Measurements from ENCODE around the gene WNT1.
A peak's percentile ranks its signal among the peaks of the same experiment; 100 is the strongest.

Gene WNT1

GRCh38 chr12:49012739-49013138 is 34.6 kb downstream of the WNT1 start:
- no peak for DNase-seq

DNA sequence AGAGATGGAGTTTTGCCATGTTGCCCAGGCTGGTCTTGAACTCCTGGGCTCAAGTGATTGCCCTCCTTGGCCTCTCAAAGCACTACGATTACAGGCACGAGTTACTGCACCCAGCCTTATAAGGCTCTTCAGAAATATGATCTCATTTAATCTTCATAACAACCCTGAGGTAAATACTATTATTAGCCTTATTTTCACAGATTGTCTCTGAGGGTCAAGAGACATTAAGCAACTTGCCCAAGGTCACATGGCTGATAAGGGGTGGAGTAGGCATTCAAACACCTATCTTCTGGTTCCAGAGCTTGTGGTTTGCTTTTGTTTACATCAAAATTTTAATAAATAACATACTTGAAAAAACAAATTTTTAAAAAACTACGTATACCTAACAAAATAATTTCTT is 35.3 kb downstream of the WNT1 start:
- no peak for DNase-seq

DNA sequence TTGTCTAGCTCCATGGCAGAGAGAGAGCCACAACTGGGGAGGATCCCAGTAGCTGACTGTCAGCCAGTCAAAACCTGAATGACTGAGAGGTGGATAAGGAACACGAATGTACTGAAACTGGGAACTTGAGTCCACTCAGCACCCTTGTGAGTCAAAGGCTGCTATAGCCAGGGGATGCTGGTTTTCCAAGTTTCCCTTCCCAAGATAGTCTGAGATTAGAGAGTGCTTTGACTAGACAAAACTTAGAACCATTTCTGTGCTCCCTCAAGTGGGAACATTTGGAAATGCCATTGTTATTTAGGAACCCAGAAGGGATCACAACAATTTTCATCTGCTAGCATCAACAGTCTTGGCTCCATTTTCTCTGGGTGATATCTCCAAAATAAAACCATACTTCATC is 36.4 kb downstream of the WNT1 start:
- no peak for DNase-seq

GRCh38 chr12:49015196-49015595 is 37.1 kb downstream of the WNT1 start:
- DNase-seq: no peak

DNA sequence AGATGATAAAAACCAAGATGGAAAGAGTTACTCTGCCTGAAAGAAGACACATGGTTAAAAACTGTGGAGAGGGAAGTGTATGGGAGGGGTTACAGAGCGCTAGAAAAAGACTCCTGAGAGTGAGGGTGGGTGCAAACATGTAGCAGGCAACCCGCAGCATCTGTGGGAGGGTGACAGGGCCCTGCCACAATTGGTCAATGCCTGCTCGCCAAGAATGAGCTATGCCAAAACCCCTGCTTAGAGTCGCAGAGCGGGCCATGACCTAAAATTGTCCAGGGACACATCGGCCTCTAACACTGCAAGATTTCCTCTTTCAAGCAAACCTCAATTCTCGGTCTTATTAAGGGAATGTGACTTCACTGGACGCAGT is 39.8 kb downstream of the WNT1 start:
- peak; percentile 43 for DNase-seq

GRCh38 chr12:49018261-49019119 is 40.4 kb downstream of the WNT1 start, which contains the start of gene PRKAG1:
Gene PRKAG1 (minus strand): TSS chr12:49018776. CDS start chr12:49018740, 36 bp downstream.
- DNase-seq: peak; percentile 87

DNA sequence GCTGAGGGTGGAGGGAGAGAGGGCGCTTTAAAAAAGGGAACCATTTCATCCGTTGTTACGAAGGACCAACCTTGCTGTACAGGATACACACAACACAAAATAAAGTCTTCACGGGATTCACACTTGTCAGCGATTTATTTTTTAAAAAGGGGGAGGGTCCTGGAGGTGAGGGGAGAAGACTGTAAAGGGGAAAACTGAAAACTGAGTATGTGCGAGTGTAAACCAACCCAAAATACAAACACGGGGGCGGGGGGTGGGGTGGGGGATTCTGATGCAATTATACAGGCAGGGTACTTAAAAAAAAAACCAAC is 41.0 kb downstream of the WNT1 start:
- DNase-seq: no peak

GRCh38 chr12:49019443-49020324 is 41.6 kb downstream of the WNT1 start:
- DNase-seq: no peak

DNA sequence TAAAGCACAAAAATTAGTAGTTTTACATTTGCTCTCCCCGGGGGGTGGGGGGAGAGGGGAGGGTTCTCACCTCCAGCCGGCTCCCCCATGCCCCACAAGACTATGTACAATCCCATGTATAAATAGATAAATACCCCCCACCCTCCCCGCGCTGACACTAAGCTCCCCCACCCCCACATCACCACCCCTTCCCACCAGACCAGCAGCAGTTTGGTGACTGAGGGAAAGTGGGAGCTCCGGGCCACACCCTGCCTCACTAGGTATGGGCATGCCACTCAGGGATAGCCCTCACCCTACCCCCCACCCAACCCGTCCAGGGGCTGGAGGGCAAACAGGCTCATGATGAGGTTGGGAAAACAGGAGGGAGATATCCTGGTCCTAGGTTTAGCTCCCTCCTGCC is 42.3 kb downstream of the WNT1 start:
- no peak for DNase-seq

- no peak for DNase-seq
Observed at GRCh38 chr12:49021292-49021915, 43.3 kb downstream of the WNT1 start.

DNA sequence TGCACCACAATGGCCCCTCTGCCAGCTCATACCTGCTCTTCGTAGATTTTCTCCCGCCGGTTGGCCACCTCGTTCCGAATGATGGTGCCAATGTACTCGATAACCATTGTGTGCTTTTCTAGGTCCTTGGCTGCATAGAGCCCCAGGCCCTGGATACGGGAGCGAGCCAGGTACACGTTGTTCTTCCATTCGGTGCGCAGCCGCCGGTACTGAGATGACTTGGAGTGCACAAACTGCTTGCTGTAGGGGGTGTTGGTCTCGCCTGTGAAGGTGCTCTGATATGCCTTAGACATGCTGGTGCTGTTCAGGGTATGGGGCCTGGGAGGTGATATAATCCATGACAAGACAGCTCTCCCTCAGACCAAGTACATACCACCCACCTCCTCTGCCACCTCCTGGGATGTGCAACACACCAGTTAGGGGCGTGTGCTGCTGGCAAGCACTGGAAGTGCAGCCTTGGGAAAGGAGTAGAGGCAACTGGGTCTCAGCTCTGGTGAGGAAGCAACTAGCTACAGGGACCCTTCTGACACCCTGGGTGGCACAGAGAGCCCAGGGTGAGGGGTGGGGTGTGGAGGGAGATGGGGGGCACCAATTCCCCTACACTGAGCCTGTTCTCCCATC is 44.5 kb downstream of the WNT1 start:
- no peak for DNase-seq

GRCh38 chr12:49023812-49024211 is 45.7 kb downstream of the WNT1 start:
- no peak for DNase-seq

DNA sequence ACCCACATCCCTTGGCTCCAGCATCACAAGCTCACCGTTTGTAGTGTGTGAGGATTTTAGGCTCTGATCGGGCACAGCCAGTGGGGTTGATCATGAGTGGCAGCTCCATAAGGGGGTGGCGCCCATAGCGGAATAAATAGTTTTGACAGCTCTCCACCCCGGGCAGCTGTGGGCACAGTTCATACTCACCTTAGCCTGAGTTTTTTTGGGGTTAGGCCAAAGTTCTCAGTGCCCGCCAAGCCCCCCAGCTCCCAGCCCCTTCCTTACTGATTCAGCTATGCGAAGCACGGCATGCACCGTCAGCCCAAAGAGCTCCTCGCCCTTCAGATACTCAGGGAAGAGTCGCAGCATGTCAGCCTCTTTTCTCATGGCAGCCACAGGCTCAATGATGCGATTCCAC is 46.4 kb downstream of the WNT1 start:
- DNase-seq: no peak

- DNase-seq: no peak
Observed at GRCh38 chr12:49025463-49025862, 47.3 kb downstream of the WNT1 start.

- no peak for DNase-seq
Observed at GRCh38 chr12:49026101-49026500, 48.0 kb downstream of the WNT1 start.

- DNase-seq: no peak
Observed at GRCh38 chr12:49026678-49027480, 48.8 kb downstream of the WNT1 start.

DNA sequence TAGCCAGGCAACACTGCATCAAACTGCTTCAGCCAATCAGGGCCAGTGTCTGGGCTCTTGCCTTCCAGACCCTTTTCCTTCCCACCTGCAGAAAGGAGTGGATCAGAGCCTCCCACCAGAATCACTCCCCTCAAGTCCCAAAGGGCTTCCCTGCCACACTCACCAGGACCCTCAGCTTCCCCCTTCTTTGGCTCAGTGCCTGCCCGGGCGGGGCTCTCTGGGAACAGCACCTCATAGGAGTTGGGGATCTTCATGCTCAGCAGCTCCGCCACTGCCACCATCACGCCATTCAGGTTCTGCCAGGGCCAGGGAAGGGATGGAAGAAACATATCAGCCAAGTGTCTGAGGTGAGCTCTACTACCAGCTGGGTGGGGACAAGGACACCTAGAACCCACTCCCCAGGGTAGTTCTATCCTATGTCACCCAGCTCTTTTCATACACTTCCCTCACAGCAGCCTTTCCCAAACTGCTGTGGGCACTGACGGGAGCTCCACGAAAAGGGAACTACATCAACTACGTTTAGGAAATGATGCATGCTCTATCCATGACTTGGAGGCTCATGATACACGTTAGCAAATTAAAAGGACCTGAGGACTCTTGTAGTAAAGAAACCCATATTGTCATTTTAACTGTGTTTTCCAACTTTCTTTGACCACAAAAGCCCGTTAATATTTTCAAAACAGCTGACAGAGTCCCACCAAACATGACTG is 49.9 kb downstream of the WNT1 start:
- DNase-seq: no peak

GRCh38 chr12:49028666-49029275 is 50.6 kb downstream of the WNT1 start:
- DNase-seq: no peak

DNA sequence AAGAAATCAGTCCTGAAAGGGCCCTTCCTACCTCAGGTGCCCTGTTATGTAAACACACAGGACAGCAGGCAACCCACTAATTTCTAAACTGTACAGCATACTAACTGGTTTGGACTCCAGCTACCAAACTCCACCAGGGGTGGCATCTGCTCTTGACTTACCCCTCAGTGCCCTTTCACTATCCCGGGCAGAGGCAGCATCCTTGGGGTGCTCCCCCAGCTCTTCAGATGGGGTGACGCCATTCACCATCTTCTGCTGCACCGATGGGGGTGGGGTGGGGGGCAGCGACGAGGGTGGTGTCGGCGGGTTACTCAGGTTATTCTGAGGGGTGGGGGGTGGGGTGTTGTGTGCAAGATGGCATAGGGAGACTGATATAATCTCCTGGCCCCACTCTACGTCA is 52.0 kb downstream of the WNT1 start:
- no peak for DNase-seq

DNA sequence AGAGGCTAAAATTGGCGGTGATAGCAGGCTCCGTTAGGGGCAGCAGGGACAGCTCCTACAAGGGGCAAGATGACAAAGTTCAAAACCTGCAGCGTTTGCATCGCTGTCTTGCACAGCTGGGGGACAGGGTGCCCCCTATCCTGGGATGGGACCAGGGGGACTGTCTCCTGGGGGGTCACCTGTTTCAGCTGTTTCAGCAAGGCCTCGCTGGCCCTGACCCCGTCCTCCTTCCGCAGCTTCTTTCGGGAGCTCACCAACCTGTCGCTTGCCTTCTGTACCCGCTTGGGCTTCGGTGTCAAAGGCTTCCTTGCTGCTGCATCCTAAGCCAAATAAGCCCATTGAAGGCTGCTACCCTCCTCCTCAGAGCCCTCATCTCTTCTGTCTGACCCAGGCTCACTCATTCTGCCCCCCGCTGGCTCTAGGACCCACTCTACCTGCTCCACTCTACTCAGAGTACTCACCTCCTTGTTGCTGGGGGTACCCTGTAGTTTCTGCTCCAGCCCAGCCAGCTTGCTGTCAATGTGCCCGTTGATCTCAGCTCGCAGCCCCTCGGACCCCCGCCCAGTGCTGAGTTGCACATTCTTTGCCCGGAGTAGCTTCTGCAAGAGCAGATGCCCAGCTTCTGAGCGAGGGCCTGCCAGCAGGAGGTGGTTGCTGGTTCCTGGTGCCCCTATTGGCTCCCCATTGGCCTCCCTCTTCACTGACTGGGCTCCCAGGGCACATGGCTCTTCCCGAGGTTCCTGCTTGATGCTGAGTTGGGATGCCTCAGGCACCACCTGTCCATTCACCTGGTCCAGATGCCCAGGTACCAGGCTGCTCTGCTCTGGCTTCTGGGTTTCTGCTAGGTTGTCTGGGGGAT is 52.8 kb downstream of the WNT1 start:
- DNase-seq: no peak
